Measurements from ENCODE around the gene ADGRA1. TPM values are rescaled to one million over a fixed set of nuclear protein-coding genes. Genes with fewer than 3 reads are reported as not detected.

ADGRA1 gene
- total RNA-seq, 1 experiment from 2014 or later, result not detected

- DNase-seq (ENCODE audit: low spot score), result no peak
Measured at GRCh38 chr10:133056651-133057178, 31.0 kb upstream of the ADGRA1 start.

- no peak for DNase-seq (ENCODE audit: low spot score)
Measured at GRCh38 chr10:133058331-133059092, 29.2 kb upstream of the ADGRA1 start.

GRCh38 chr10:133059093-133059470 is 28.6 kb upstream of the ADGRA1 start:
- no peak for DNase-seq (ENCODE audit: low spot score)

DNA sequence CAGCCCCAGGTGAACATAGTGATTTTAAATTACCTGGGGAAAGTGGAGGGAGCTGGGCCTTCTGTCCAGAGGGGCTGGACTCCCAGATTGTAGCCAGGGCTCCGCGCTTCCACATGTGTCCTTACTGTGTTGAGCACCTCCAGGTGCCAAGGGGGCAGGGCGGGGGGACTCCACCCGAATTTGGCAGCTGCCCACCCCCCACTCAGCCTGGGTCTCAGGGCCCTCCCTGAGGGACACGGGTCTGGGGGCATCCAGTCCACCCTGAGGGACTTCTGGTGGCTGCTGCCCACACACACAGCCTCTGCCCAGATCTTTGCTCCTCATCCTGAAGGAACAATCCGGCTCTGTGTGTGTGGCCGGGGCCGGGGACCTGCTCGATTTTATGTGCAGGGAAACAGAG is 28.2 kb upstream of the ADGRA1 start:
- DNase-seq (ENCODE audit: low spot score), result no peak

- DNase-seq (ENCODE audit: low spot score), result no peak
Measured at GRCh38 chr10:133060022-133060421, 27.7 kb upstream of the ADGRA1 start.

- DNase-seq (ENCODE audit: low spot score), result no peak
Measured at GRCh38 chr10:133060466-133060865, 27.3 kb upstream of the ADGRA1 start.

DNA sequence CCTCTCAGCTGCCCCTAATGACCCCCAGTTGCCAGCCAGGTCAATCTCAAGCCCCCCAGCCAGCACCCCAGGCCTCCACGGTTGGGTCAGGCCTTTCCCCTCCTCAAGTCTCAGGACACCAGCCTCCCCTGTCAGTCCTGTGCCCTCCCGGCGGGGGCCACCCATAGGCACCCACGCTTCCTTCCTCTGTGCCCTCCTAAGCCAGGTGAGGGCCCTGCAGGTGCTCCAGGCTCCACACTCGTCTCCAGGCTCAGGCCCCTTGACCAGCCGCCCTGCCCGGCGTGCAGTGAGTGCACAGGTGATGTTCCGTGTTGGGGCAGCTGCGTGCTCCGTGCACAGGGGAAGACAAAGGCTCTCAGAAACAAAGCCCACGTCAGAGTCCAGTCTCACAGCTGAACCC is 26.8 kb upstream of the ADGRA1 start:
- no peak for DNase-seq (ENCODE audit: low spot score)

GRCh38 chr10:133061296-133062038 is 26.3 kb upstream of the ADGRA1 start:
- DNase-seq (ENCODE audit: low spot score), result no peak

GRCh38 chr10:133062085-133062484 is 25.6 kb upstream of the ADGRA1 start:
- DNase-seq (ENCODE audit: low spot score), result no peak

GRCh38 chr10:133062635-133063034 is 25.1 kb upstream of the ADGRA1 start:
- DNase-seq (ENCODE audit: low spot score), result no peak

DNA sequence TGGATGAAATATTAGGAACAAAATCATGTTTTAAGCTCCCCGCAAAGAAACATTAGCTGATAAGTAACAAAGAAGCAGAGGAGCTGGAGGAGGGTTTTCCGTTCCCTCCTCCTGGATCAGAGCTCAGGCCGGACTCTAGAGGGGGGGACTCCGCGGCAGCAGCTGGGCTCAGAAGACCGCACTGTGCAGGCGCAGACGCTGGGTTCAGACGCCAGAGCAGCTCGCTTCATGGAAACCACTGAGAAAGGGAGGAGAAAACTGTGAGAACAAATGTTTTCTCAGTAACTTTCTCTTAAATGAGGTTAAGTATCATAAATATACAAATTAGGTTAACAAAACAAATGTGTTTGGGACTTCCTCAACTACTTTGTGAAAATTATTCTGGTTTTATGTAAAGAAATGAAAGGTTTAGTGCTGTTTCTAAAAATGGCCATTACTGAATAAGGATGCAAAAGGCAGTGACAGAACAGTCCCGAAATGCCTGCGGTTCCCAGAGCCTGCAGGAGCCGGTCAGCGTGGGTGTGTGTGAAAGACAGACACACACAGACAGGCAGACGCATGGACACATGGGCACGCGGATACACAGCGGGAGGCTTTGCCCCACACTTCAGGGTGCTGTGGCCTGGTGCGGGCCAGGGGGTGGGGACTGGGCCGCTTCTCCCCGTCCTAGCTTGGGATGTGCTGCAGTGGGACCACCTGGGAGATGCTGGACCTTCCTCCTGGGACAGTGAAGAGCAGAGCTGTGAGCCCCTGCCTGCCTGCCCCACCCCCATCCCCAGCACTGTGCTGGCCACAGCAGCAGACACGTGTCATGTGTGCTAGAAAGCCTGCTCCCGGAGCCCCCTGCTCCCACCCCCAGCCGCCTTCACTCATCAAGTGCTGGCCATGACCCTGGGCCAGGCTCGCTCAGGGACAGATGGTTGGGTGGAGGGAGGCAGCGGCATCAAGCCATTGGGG is 20.3 kb upstream of the ADGRA1 start:
- no peak for DNase-seq (ENCODE audit: low spot score)

GRCh38 chr10:133068111-133069032 is 19.4 kb upstream of the ADGRA1 start:
- no peak for DNase-seq (ENCODE audit: low spot score)

GRCh38 chr10:133069033-133069525 is 18.6 kb upstream of the ADGRA1 start:
- no peak for DNase-seq (ENCODE audit: low spot score)

DNA sequence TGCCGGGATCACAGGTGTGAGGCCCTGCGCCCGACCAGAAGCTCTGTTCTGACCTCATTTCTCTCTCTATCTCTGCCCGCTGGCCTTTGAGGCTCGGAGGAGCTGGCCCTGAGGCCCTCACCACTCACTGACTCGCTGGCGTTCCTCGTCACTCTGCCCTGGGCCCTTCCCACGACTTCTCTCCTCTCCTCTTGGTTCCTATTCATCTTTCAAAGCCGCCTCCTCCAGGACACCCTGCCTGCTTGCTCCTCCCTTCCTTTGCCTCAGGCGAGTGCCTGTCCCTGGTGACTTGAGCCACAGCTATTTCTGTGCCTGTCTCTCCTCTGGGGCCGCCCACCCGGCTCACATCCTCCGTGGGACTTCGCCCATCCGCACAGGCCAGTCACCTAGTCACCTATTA is 17.3 kb upstream of the ADGRA1 start:
- DNase-seq (ENCODE audit: low spot score), result no peak

DNA sequence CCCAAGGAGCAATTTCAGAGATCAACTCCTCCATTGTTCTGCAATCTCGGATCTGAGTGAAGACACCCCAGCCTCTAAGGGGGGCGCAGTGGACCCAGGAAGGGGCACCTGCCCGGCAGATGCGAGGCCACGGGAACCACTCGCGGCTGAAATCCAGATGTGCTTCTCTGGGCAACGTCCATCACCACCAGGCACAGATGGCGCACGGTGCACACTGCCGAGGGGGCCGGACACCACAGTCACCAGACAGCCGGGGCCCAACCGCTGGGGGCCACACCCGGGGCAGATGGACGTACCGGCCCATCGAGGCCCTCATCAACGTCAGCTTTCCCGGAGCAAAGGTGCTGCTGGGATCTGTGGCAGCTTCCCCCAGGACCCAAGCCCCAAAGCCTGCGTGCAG is 16.9 kb upstream of the ADGRA1 start:
- no peak for DNase-seq (ENCODE audit: low spot score)

DNA sequence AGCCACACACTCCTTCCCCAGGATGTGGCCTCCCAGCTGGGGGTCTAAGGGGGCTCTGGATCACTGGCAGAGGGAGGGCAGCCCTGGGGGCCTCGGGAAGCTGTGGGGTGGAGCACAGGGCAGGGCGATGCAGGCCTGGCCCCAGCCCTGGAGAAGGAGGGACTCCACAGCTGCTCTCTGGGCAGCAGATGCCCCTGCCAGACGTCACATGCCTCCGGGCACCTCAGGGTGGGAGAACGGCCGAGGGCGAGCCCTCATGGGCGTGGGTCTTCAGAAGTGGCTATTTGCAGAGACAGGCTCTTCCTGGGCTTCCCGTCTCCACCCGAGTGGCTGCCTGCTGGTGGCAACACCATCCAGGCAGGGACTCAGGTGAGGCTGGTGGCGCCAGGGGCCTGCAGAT is 16.0 kb upstream of the ADGRA1 start:
- no peak for DNase-seq (ENCODE audit: low spot score)

GRCh38 chr10:133072196-133072595 is 15.5 kb upstream of the ADGRA1 start:
- DNase-seq (ENCODE audit: low spot score), result no peak

GRCh38 chr10:133072720-133073390 is 14.9 kb upstream of the ADGRA1 start:
- DNase-seq (ENCODE audit: low spot score), result no peak

GRCh38 chr10:133075346-133076137 is 12.2 kb upstream of the ADGRA1 start:
- DNase-seq (ENCODE audit: low spot score), result no peak
